Aorta (tissue), 5 donors: ENCODE data around the gene NABP1. TPM values are rescaled to one million over a fixed set of nuclear protein-coding genes. Genes with fewer than 3 reads are reported as not detected.

Source experiments
- ATAC-seq: fragments of 200-7000 bp; cut with Tn5 transposase; one replicate; pipeline ENCODE4 v1.9.1; 2022; ENCODE audit warnings: moderate library complexity; ENCODE audit not compliant: low FRiP score
- DNase-seq, 2 donors: peaks; one replicate each; pipeline ENCODE4 v3.0.0-alpha.2; 2020
- H3K27ac ChIP-seq, 2 donors: one replicate each; pipeline ENCODE4 v1.5.1; 2013; ENCODE audit warnings: low read length in 2 of 2, mild to moderate bottlenecking in 2 of 2, moderate library complexity in 2 of 2, control low read depth in 1 of 2, inconsistent platforms in 1 of 2, low read depth in 1 of 2
- H3K27me3 ChIP-seq, 2 donors: one replicate each; pipeline ENCODE4 v1.6.1; 2013; ENCODE audit warnings: control low read depth in 1 of 2, low read length in 1 of 2, mild to moderate bottlenecking in 1 of 2, moderate library complexity in 1 of 2; ENCODE audit not compliant: insufficient read depth in 2 of 2, control insufficient read depth in 1 of 2
- H3K36me3 ChIP-seq, 2 donors: one replicate each; pipeline ENCODE4 v1.6.1; 2013; ENCODE audit warnings: control low read depth in 1 of 2, low read length in 1 of 2, mild to moderate bottlenecking in 1 of 2; ENCODE audit not compliant: insufficient read depth in 2 of 2, control insufficient read depth in 1 of 2
- H3K4me1 ChIP-seq, 2 donors: one replicate each; pipeline ENCODE4 v1.6.1; 2013; ENCODE audit warnings: low read length in 2 of 2, control low read depth in 1 of 2, mild to moderate bottlenecking in 1 of 2, moderate library complexity in 1 of 2; ENCODE audit not compliant: insufficient read depth in 2 of 2, control insufficient read depth in 1 of 2
- H3K4me3 ChIP-seq, 2 donors: one replicate each; pipeline ENCODE4 v1.5.1; 2013; ENCODE audit warnings: low read length in 2 of 2, control low read depth in 1 of 2, mild to moderate bottlenecking in 1 of 2
- H3K9me3 ChIP-seq: one replicate; pipeline ENCODE4 v1.6.1; 2013; ENCODE audit warnings: mild to moderate bottlenecking, low read length; ENCODE audit not compliant: control insufficient read depth
- WGBS, 2 donors: extraction: QIAGEN DNeasy Blood & Tissue Kit; methylation state at CpG; one replicate each; pipeline ENCODE4 v1.1.7; 2013; 5-methylcytosine and 5-hydroxymethylcytosine counted together
- intact Hi-C, 2 donors: fragments of 100-400 bp; cut with DNase I; formaldehyde crosslinking; loops; one replicate each; pipeline versions ENCODE4 v1.14.2 to v1.15.0; 2022
- polyA plus RNA-seq, 2 donors: library from polyadenylated mRNA; stranded (reverse); fragments of 200-250 nt; gene quantifications; one replicate each; pipeline ENCODE4 v1.2.3, GENCODE V29; 2013
- total RNA-seq, 2 donors: library from RNA; stranded (reverse); fragmentation: NEBNext Ultra II Directional; extraction: Animal tissue kit (Norgen Biotek cat#: 25700); gene quantifications; one replicate each; pipeline ENCODE4 v1.2.1, GENCODE V29; 2021
- donor health status: healthy with polysubstance abuse.
- donor health status: Bipolar disorder and iron deficiency.
- donor health status: DM: no; HTN: no; CAD: no.
- donor health status: DM: no; HTN: no; CAD: no.
- donor health status: DM: yes; HTN: yes; CAD: no.

Gene NABP1
- total and polyA plus RNA-seq, 4 donors = 5.7 to 74.4 (median 38.9) TPM

GRCh38 chr2:191645434-191646162 is 32.3 kb upstream of the NABP1 start:
- no peak overlapping the region for H3K27ac ChIP-seq
- intact Hi-C loops = no loop called here
- WGBS, 2 donors = 49% methylated on average over 2 of the region's 2 CpGs

GRCh38 chr2:191646163-191646902 is 31.6 kb upstream of the NABP1 start:
- no peak for ATAC-seq
- DNase-seq = no peak
- intact Hi-C loops = no loop called here
- no peak overlapping the region for H3K27ac ChIP-seq
- 93% methylated on average over 6 of the region's 6 CpGs for WGBS, 2 donors
- H3K4me3 ChIP-seq = no peak overlapping the region
- H3K36me3 ChIP-seq = no peaks in the 10 kb centered on the region
- H3K27me3 ChIP-seq = no peaks in the 10 kb centered on the region
- no peaks in the 10 kb centered on the region for H3K4me1 ChIP-seq
- H3K9me3 ChIP-seq = no peaks in the 10 kb centered on the region

More at GRCh38 chr2:191645434-191646162, 32.3 kb upstream of the NABP1 start:
- H3K9me3 ChIP-seq = no peaks in the 10 kb centered on the region
- ATAC-seq (no peak), DNase-seq (no peak)
- H3K4me1 ChIP-seq = no peaks in the 10 kb centered on the region
- no peak overlapping the region for H3K4me3 ChIP-seq
- no peaks in the 10 kb centered on the region for H3K27me3 ChIP-seq
- no peaks in the 10 kb centered on the region for H3K36me3 ChIP-seq

DNA sequence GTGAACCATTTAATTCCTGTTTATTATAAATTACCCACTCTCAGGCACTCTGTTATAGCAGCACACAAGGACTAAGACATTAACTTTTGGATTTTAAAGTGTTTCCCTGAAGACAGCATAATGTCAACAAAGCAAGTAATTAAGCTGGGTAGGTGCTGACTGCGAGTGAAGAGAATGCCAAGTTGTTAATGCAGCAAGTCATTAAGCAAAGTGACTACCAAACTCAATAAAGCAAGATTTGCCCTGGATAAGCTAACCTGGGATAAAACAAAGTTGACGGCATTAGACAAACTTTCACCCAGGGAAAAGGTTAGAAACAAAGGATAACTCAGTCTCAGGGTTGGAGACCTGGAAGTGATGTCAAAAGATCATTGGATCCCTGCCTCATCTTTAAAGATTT is 28.4 kb upstream of the NABP1 start:
- H3K27me3 ChIP-seq = no peaks in the 10 kb centered on the region
- no peaks in the 10 kb centered on the region for H3K4me1 ChIP-seq
- no peaks in the 10 kb centered on the region for H3K9me3 ChIP-seq
- intact Hi-C loops = no loop called here
- no peak for DNase-seq
- ATAC-seq = no peak
- 86 to 91% methylated on average over 2 of the region's 2 CpGs for WGBS, 2 donors
- H3K4me3 ChIP-seq = no peak overlapping the region
- H3K36me3 ChIP-seq = no peaks in the 10 kb centered on the region
- H3K27ac ChIP-seq = no peak overlapping the region

DNA sequence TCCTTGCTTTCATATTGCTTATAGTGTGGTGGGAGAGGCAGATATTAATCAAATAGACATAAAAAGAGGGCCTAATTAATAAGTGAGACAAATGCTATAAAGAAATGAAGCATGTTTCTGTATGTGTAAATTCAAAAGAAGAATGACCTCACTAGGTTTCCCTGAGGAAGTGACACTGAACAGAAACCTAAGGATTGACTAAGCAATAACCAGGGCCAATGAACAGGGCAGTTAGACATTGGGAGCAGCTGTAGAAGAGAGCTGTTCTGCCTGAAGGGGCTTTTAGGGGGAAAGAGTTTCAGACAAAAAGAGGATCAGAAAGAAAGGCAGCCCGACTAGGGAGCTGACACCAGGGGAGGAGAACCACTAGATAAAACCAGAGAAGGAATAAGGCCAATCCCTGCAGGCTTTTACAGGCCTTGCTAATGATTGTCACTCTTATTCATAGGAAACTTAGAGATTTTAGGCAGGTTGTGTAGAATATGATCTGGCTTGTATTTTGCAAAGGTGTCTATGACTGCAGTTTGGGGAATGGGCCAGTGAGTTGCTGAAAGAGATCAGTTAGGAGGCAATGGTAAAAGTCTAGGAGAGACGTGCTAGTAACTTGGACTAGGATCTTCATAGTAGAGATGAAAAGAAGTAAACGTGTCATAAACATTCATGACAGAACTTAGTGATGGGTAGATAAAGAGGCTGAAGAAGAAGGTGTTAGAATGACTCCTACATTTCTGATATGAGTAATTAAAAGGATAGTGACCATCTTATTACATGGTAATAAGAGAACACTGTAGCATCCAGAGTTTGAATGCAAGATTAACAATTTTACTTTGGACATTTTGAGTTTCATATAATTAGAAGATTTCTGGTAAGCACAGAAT is 26.8 kb upstream of the NABP1 start:
- Histone ChIP-seq H3K27ac (no peak overlapping the region), H3K4me1 (no peaks in the 10 kb centered on the region), H3K36me3 (no peaks in the 10 kb centered on the region), H3K27me3 (no peaks in the 10 kb centered on the region), H3K4me3 (no peak overlapping the region), H3K9me3 (no peaks in the 10 kb centered on the region)
- intact Hi-C loops = no loop called here
- DNase-seq (no peak), ATAC-seq (no peak)
- 73 to 86% methylated on average over 3 of the region's 3 CpGs for WGBS, 2 donors

DNA sequence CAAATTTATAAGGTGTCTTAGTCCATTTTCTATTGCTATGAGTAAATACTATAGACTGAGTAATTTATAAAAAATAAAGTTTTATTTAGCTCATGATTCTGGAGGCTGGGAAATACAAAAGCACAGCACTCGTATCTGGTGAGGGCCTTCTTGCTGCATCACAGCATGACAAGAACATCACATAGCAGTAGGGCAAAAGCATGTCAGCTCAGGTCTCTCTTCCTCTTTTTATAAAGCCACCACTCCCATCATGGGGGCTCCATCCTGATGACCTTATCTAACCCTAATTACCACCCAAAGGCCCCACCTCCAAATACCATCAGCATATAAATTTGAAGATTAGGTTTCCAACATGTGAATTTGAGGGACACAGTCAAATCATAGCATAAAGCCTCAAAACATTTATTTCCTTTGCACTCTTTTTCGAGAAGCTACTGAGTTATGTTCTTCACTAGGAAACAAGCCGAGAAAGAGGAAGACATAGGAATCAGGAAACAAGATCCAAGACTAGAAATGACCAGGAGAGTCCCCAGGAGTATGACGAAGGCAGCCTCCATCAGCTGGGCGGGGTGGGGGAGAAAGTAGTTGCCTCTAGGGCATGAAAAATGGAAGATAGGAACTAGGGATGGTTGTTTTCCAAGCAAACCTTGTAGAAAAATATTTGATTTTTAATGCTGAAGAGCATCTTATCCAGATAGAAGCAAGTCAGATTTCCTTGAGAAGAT is 24.1 kb upstream of the NABP1 start:
- Histone ChIP-seq H3K9me3 (no peaks in the 10 kb centered on the region), H3K27ac (no peak overlapping the region), H3K36me3 (no peaks in the 10 kb centered on the region), H3K27me3 (no peaks in the 10 kb centered on the region), H3K4me3 (no peak overlapping the region), H3K4me1 (no peaks in the 10 kb centered on the region)
- DNase-seq (peak in 1 of 2 donors; percentile 40), ATAC-seq (no peak)
- 88 to 94% methylated on average over 5 of the region's 5 CpGs for WGBS, 2 donors
- intact Hi-C loops = no loop called here

DNA sequence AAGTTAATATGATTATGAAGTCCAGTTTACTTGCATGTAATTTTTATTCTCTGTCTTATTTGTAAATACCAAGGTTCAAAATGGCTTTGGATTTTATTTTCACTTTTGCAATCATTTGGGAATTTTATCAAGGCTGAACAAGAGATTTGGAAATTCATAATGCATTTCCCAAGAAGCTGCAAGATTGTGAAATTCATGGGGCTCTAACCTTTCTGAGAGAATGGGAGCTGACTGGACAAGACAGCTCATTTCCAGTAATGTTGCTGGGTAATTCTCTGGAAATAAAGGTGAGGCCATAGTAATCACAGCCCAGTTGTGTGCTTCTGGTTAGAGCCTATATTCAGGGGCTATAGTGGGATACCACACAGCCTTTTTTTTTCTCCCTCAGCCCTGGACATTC is 21.5 kb upstream of the NABP1 start:
- H3K9me3 ChIP-seq = no peaks in the 10 kb centered on the region
- no peak overlapping the region for H3K27ac ChIP-seq
- H3K4me1 ChIP-seq = no peaks in the 10 kb centered on the region
- DNase-seq = no peak
- no peaks in the 10 kb centered on the region for H3K27me3 ChIP-seq
- intact Hi-C loops = no loop called here
- no peaks in the 10 kb centered on the region for H3K36me3 ChIP-seq
- H3K4me3 ChIP-seq = no peak overlapping the region
- peak; percentile 69 for ATAC-seq

DNA sequence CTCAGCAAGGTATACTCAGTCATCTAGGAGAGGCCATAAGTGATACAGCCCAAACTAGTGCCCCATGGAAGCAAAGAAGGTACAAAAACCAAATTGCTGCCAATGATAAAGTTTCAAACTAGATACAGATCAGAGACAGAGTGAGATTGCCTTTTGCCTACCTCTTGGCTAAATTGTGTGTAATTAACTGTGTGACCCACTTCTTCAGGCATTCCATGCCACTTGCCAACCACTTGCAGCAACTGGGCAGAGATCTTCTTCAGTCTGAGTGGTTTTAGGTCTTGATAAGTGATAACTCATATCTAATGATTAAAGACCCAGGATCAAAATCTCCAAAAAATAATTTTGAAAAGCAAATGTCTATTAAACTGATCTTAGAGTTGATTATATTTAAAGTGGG is 21.1 kb upstream of the NABP1 start:
- no peaks in the 10 kb centered on the region for H3K4me1 ChIP-seq
- intact Hi-C loops = no loop called here
- ATAC-seq = no peak
- H3K4me3 ChIP-seq = no peak overlapping the region
- no peak overlapping the region for H3K27ac ChIP-seq
- H3K36me3 ChIP-seq = no peaks in the 10 kb centered on the region
- H3K27me3 ChIP-seq = no peaks in the 10 kb centered on the region
- DNase-seq = no peak
- H3K9me3 ChIP-seq = no peaks in the 10 kb centered on the region

GRCh38 chr2:191657977-191658376 is 20.0 kb upstream of the NABP1 start:
- no peak overlapping the region for H3K27ac ChIP-seq
- no peaks in the 10 kb centered on the region for H3K9me3 ChIP-seq
- DNase-seq (no peak), ATAC-seq (no peak)
- no peaks in the 10 kb centered on the region for H3K4me1 ChIP-seq
- H3K27me3 ChIP-seq = no peaks in the 10 kb centered on the region
- H3K4me3 ChIP-seq = no peak overlapping the region
- intact Hi-C loops = no loop called here
- H3K36me3 ChIP-seq = no peaks in the 10 kb centered on the region
